GM18870 (cell line): Measurements from ENCODE around the gene PTGES3L.
"Not testable (repeated sequence)": the region's sequence is repeated elsewhere in the genome, so short reads cannot be mapped to it uniquely, and the experiment has no call there.

Experiments used
- ATAC-seq: cut with Tn5 transposase; IDR thresholded peaks from one replicate; pipeline ENCODE4 v1.9.1; 2021; ENCODE audit warnings: moderate library complexity; ENCODE audit not compliant: unreplicated experiment

The PTGES3L gene

GRCh38 chr17:42985225-42985624 lies 5.3 kb upstream of the PTGES3L start:
- ATAC-seq: peak; percentile 43

GRCh38 chr17:42982266-42982665 lies 2.4 kb upstream of the PTGES3L start:
- no peak for ATAC-seq

- ATAC-seq: no peak
Measured at GRCh38 chr17:42980766-42981397, 1.0 kb upstream of the PTGES3L start.

GRCh38 chr17:42980274-42980765 lies 440 bp upstream of the PTGES3L start, which contains the start of gene RUNDC1:
Gene RUNDC1, plus strand, starts transcription at chr17:42980565. Its CDS starts 12 bp downstream, at chr17:42980577.
- ATAC-seq: no peak

- not testable (repeated sequence) for ATAC-seq
Measured at GRCh38 chr17:42975701-42976100, 4.2 kb downstream of the PTGES3L start.

GRCh38 chr17:42975265-42975664 lies 4.6 kb downstream of the PTGES3L start:
- no peak for ATAC-seq

- ATAC-seq: not testable (repeated sequence)
Measured at GRCh38 chr17:42973323-42973722, 6.6 kb downstream of the PTGES3L start.

GRCh38 chr17:42971589-42971988 lies 8.3 kb downstream of the PTGES3L start:
- no peak for ATAC-seq

GRCh38 chr17:42969001-42969581 lies 10.8 kb downstream of the PTGES3L start:
- no peak for ATAC-seq

- ATAC-seq: no peak
Measured at GRCh38 chr17:42967925-42968324, 12.0 kb downstream of the PTGES3L start.

GRCh38 chr17:42964161-42964932 lies 15.5 kb downstream of the PTGES3L start, which contains the start of gene AARSD1:
Gene AARSD1, minus strand, starts transcription at chr17:42964454. Its CDS starts 14 bp downstream, at chr17:42964440.
- peak; percentile 58 for ATAC-seq

- ATAC-seq: no peak
Measured at GRCh38 chr17:42953669-42954068, 26.2 kb downstream of the PTGES3L start.

- ATAC-seq: no peak
Measured at GRCh38 chr17:42950044-42950783, 29.7 kb downstream of the PTGES3L start.

- no peak for ATAC-seq
Measured at GRCh38 chr17:42946812-42947211, 33.1 kb downstream of the PTGES3L start.

- no peak for ATAC-seq
Measured at GRCh38 chr17:42944211-42944610, 35.7 kb downstream of the PTGES3L start.

GRCh38 chr17:42937712-42938596 lies 41.9 kb downstream of the PTGES3L start:
- ATAC-seq: no peak

GRCh38 chr17:42929497-42929844 lies 50.4 kb downstream of the PTGES3L start:
- ATAC-seq: no peak

- ATAC-seq: no peak
Measured at GRCh38 chr17:42928714-42929496, 51.0 kb downstream of the PTGES3L start.

GRCh38 chr17:42924891-42925290 lies 55.0 kb downstream of the PTGES3L start:
- ATAC-seq: no peak
